Measurements from ENCODE around the gene PWWP2B.

The PWWP2B gene

DNA sequence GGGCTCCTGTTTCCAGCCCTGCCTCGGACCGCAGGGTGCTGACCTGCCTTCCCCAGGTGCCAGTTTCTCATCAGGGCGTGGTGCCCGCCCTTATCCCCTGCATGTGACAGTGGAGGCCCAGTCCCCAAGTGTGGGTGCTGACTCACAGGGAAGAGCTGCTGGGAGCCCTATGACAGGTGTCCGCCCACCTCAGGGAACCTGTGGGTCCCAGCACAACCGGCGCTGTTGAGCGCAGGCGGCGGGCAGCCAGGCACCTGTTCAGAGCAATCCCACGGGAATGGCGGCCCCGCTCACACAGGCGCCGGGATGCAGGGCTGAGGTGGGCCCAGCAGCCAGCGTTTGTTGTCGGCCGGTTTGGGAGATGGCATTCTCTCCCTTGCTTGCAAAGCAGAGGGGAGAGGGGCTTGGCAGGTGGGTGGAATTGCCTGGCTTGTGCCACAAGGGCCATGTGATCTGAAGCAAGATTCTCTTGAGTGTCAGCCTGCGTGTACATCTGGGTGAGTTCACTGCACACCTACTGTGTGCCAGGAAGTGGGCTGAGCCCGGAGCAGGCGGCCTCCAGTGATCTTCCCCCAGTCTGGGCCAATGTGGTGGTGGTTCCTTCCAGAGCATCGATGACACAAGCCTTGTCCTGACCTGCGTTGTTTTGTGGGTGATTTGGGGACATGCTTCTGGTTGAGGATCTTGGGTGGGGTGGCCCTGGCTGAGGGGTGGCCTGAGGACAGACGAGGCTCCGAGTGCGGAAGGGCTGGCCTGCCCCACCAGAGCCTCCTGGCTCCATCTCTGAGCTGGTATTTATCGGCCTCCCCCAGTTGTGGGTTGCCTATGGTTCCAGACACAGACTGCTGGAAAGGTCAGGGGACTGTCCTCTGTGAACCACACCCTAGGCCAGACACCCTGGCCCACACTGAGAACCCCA is 2.4 kb downstream of the PWWP2B start:
- no peak for DNase-seq (ENCODE audit: extremely low spot score)
- no peak for TF ChIP-seq L3MBTL2 (conservative IDR thresholded peaks at IDR 0.05)
- no peak for TF ChIP-seq FOXK2 (IDR thresholded peaks at IDR 0.05)
- TF ChIP-seq ELF4 (IDR thresholded peaks at IDR 0.05), result no peak
- TF ChIP-seq, protein P1, sequence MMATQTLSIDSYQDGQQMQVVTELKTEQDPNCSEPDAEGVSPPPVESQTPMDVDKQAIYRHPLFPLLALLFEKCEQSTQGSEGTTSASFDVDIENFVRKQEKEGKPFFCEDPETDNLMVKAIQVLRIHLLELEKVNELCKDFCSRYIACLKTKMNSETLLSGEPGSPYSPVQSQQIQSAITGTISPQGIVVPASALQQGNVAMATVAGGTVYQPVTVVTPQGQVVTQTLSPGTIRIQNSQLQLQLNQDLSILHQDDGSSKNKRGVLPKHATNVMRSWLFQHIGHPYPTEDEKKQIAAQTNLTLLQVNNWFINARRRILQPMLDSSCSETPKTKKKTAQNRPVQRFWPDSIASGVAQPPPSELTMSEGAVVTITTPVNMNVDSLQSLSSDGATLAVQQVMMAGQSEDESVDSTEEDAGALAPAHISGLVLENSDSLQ (IDR thresholded peaks at IDR 0.05), result no peak
- TF ChIP-seq SP1 (IDR thresholded peaks at IDR 0.05), result no peak

DNA sequence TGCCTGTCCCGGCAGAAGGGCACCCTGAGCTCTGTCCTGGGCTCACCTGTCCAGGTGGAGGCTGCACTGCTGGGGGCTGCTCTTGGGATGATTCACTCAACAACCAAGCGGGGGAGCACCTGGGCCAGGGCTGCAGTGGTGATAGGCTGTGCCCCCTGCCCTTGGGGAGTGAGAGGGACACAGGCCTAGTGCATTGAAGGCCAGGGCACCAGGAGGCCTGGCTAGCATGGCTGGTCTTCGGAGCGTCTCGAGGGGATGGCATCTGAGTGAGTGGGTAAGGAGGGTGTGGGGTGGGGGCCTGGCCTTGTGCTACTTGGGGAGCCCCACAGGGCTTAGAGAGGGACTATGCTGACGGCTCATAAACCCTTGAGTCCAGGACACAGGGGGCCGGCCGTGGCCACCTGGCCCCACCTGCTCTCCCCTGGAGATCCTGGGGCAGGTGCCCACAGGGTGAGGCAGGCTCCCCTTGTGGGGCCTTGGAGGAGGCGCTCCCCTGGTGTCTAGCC is 3.1 kb downstream of the PWWP2B start:
- ChIA-PET POLR2A (no interaction called here), CTCF (no interaction called here)
- TF ChIP-seq HDGF (IDR thresholded peaks at IDR 0.05; ENCODE audit: borderline replicate concordance) (no peak), TARDBP (IDR thresholded peaks at IDR 0.05) (no peak), CTBP1 (IDR thresholded peaks at IDR 0.05; ENCODE audit: borderline replicate concordance) (no peak), SP1 (IDR thresholded peaks at IDR 0.05) (no peak), FOXK2 (IDR thresholded peaks at IDR 0.05) (no peak), BHLHE40 (IDR thresholded peaks at IDR 0.05; ENCODE audit: borderline replicate concordance) (no peak), ELF4 (IDR thresholded peaks at IDR 0.05) (no peak), ARNT (IDR thresholded peaks at IDR 0.05) (no peak), NFRKB (IDR thresholded peaks at IDR 0.05) (no peak), L3MBTL2 (conservative IDR thresholded peaks at IDR 0.05) (no peak)
- TF ChIP-seq, protein P1 (IDR thresholded peaks at IDR 0.05), result no peak
- no peak for DNase-seq (ENCODE audit: extremely low spot score)

More for the DNA sequence above, 2.4 kb downstream of the PWWP2B start:
- ChIA-PET POLR2A (no interaction called here), CTCF (no interaction called here)

DNA sequence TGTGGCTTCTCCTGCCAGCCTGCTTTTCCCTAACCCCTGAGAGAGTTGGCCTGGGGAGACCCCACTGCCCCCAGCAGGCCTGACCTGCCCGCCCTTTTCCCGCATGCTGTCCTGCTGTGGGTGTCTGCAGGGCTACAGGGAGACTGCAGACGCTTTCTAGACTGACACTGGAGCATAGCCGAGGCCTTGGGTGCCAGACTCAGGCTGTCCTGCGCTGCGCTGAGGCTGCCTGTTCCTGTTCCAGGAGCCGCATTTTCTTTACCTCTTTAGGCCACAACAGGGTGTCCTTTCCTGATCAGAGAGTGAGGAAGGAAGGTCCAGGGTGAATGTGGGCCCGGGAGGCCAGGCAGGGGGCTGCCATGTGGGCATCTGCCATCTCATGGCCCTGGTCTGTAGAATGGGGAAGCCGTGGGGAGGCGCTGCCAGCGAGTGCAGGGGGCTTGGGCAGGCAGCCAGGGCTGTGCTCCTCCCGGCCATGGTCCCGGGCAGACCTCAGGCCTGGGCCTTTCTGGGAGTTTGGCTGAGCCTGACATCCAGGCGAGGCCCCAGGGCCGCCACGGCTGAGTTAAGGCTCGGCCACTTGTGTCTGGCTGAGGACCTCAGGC is 3.6 kb downstream of the PWWP2B start:
- ChIA-PET CTCF (no interaction called here), POLR2A (interaction anchor here (1.3 kb wide), 1 partner anchor 11 kb away, joined by 4 read pairs; no protein-coding TSS in a partner anchor)
- no peak for TF ChIP-seq CTBP1 (IDR thresholded peaks at IDR 0.05; ENCODE audit: borderline replicate concordance)
- TF ChIP-seq TARDBP (IDR thresholded peaks at IDR 0.05), result no peak
- no peak for TF ChIP-seq L3MBTL2 (conservative IDR thresholded peaks at IDR 0.05)
- no peak for TF ChIP-seq ARNT (IDR thresholded peaks at IDR 0.05)
- no peak for TF ChIP-seq BHLHE40 (IDR thresholded peaks at IDR 0.05; ENCODE audit: borderline replicate concordance)
- TF ChIP-seq FOXK2 (IDR thresholded peaks at IDR 0.05), result no peak
- TF ChIP-seq HDGF (IDR thresholded peaks at IDR 0.05; ENCODE audit: borderline replicate concordance), result no peak
- TF ChIP-seq SP1 (IDR thresholded peaks at IDR 0.05), result no peak
- TF ChIP-seq FOXM1 (IDR thresholded peaks at IDR 0.05; ENCODE audit: borderline replicate concordance), result no peak
- no peak for DNase-seq (ENCODE audit: extremely low spot score)

DNA sequence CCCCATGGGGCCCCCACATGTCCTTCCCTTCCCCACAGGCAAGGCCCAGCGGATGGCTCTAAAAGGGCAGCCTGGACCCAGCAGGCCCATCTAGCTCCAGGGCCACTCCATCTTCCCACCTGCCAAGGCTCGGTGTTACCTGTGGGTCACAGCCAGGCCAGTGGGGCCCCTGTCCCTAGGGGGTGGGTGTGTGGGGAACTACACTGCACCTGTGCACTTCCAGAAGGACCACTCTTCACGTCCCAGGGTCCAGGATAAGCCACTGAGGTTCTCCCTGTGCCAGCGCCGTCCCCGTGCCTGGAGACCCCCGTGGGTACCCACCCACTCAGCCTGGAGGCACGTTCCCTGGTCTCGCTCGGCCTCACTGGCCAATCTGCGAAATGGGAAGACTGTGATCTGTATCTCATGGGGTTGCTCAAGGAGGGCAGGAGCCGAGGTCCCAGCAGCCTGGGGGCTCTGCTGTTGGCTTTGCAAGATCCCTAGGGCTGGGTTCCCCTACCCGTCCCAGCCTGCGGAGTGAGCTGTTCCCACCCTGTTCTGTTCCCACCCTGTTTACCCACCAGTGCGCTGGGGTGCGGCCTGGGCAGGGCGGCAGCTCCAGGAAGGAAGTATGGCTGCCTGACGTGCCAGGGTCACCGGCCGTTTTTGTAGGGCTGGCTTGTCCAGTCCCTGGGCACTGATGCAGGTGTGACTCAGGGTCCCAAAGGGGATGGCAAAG is 4.6 kb downstream of the PWWP2B start:
- no peak for DNase-seq (ENCODE audit: extremely low spot score)
- ChIA-PET CTCF (no interaction called here), POLR2A (interaction anchor here (1.3 kb wide), 1 partner anchor 10 kb away, joined by 4 read pairs; no protein-coding TSS in a partner anchor)
- no peak for TF ChIP-seq ZNF384 (IDR thresholded peaks at IDR 0.05)
- TF ChIP-seq HDGF (IDR thresholded peaks at IDR 0.05; ENCODE audit: borderline replicate concordance), result no peak
- TF ChIP-seq LEF1 (IDR thresholded peaks at IDR 0.05; ENCODE audit: borderline replicate concordance), result no peak
- TF ChIP-seq FOXK2 (IDR thresholded peaks at IDR 0.05), result no peak
- TF ChIP-seq L3MBTL2 (conservative IDR thresholded peaks at IDR 0.05), result no peak
- no peak for TF ChIP-seq SP1 (IDR thresholded peaks at IDR 0.05)
- TF ChIP-seq NFRKB (IDR thresholded peaks at IDR 0.05), result no peak
- TF ChIP-seq FOXM1 (IDR thresholded peaks at IDR 0.05; ENCODE audit: borderline replicate concordance), result no peak
- TF ChIP-seq ARNT (IDR thresholded peaks at IDR 0.05), result no peak
- no peak for TF ChIP-seq CTBP1 (IDR thresholded peaks at IDR 0.05; ENCODE audit: borderline replicate concordance)
- no peak for TF ChIP-seq SUZ12 (IDR thresholded peaks at IDR 0.05)
- TF ChIP-seq FOXA1 (IDR thresholded peaks at IDR 0.05), result no peak
- TF ChIP-seq TARDBP (IDR thresholded peaks at IDR 0.05), result no peak
- TF ChIP-seq BHLHE40 (IDR thresholded peaks at IDR 0.05; ENCODE audit: borderline replicate concordance), result no peak

DNA sequence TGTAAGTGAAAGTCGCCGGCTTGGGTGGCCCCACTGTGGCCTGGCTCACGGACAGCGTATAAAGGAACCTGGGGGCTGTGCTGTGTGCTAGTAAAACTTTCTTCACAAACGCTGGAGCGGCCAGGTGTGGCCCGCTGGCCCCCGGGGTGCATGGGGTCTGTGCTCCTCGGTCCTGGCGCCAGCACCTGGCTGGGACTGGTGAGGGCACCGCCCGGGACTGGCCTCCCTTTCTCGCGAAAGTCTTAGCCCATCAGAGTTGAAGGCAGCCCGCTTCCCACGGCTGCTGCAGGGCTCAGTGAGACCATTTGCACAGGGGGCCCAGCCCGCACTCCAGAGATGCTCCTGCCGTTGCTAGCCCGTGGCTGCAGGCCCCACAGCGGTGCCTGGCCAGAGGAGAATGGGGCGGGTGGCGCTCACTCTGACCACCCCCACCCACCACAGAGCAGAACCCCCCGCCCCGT is 5.8 kb downstream of the PWWP2B start:
- CTCF ChIA-PET, result no interaction called here
- TF ChIP-seq ZNF384 (IDR thresholded peaks at IDR 0.05) (no peak), NFRKB (IDR thresholded peaks at IDR 0.05) (no peak), SP1 (IDR thresholded peaks at IDR 0.05) (no peak), FOXM1 (IDR thresholded peaks at IDR 0.05; ENCODE audit: borderline replicate concordance) (no peak), ARNT (IDR thresholded peaks at IDR 0.05) (no peak), FOXA1 (IDR thresholded peaks at IDR 0.05) (no peak), FOXK2 (IDR thresholded peaks at IDR 0.05) (no peak), HDGF (IDR thresholded peaks at IDR 0.05; ENCODE audit: borderline replicate concordance) (no peak), SUZ12 (IDR thresholded peaks at IDR 0.05) (no peak), CTBP1 (IDR thresholded peaks at IDR 0.05; ENCODE audit: borderline replicate concordance) (no peak), L3MBTL2 (conservative IDR thresholded peaks at IDR 0.05) (no peak)
- TF ChIP-seq, protein P1 (IDR thresholded peaks at IDR 0.05), result no peak
- no peak for DNase-seq (ENCODE audit: extremely low spot score)
- POLR2A ChIA-PET, result no interaction called here

All from HEK293T (cell line).